Stomach (tissue), 4 donors: Measurements from ENCODE around the gene FDXR.

Experiments used
- POLR2A ChIP-seq, 4 donors: fragments of 450-650 bp; IDR thresholded peaks; one replicate each; pipeline ENCODE4 v1.6.1; 2016; ENCODE audit warnings: antibody characterized with exemption in 4 of 4, control low read depth in 2 of 4, mild to moderate bottlenecking in 1 of 4, moderate library complexity in 1 of 4
- POLR2AphosphoS5 ChIP-seq, 3 donors: sonication (generic); formaldehyde crosslinking; IDR thresholded peaks; one replicate each; pipeline ENCODE4 v1.6.1; 2016; ENCODE audit warnings: antibody characterized with exemption in 3 of 3
- TF ChIP-seq, protein P1 (sequence below), 7 experiments: fragments of 450-650 bp in 4 of 7; fragments of 200-600 bp in 3 of 7; sonication (generic) in 3 of 7; IDR thresholded peaks; one replicate each; pipeline ENCODE4 v1.5.1; 2016 to 2019; ENCODE audit warnings: antibody characterized with exemption in 7 of 7, control low read depth in 2 of 7, mild to moderate bottlenecking in 1 of 7

GRCh38 chr17:74863420-74864296 lies 9.1 kb downstream of the FDXR start:
- TF ChIP-seq, protein P1, sequence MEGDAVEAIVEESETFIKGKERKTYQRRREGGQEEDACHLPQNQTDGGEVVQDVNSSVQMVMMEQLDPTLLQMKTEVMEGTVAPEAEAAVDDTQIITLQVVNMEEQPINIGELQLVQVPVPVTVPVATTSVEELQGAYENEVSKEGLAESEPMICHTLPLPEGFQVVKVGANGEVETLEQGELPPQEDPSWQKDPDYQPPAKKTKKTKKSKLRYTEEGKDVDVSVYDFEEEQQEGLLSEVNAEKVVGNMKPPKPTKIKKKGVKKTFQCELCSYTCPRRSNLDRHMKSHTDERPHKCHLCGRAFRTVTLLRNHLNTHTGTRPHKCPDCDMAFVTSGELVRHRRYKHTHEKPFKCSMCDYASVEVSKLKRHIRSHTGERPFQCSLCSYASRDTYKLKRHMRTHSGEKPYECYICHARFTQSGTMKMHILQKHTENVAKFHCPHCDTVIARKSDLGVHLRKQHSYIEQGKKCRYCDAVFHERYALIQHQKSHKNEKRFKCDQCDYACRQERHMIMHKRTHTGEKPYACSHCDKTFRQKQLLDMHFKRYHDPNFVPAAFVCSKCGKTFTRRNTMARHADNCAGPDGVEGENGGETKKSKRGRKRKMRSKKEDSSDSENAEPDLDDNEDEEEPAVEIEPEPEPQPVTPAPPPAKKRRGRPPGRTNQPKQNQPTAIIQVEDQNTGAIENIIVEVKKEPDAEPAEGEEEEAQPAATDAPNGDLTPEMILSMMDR (IDR thresholded peaks at IDR 0.05) = no peak
- TF ChIP-seq POLR2A (IDR thresholded peaks at IDR 0.05) (no peak), POLR2AphosphoS5 (IDR thresholded peaks at IDR 0.05) (no peak)
